Spleen (tissue), 7 donors: ENCODE data around the gene CHST15.
"Not testable (repeated sequence)": the region's sequence is repeated elsewhere in the genome, so short reads cannot be mapped to it uniquely, and the experiment has no call there.

Experiments
- POLR2A ChIP-seq, 3 donors: fragments of 450-650 bp; IDR thresholded peaks; one replicate each; pipeline ENCODE4 v1.5.1; 2017; ENCODE audit warnings: antibody characterized with exemption in 3 of 3, mild to moderate bottlenecking in 1 of 3
- TF ChIP-seq, protein P1 (sequence below), 11 experiments: fragments of 200-600 bp in 7 of 11; fragments of 450-650 bp in 4 of 11; sonication (generic) in 4 of 11; IDR thresholded peaks in 8 of 11; conservative IDR thresholded peaks in 3 of 11; 1 replicate in 7 of 11; 2 replicates in 4 of 11; pipeline versions ENCODE4 v1.4.0 to v1.8.0; 2016 to 2021; ENCODE audit warnings: antibody characterized with exemption in 11 of 11, inconsistent platforms in 4 of 11, mild to moderate bottlenecking in 1 of 11
- donor health status: DM: no; HTN: no; CAD: no; lungs with moderate emphysema.
- donor health status: DM: no; HTN: no; CAD: no.
- donor health status: DM: no; HTN: no; CAD: no.

DNA sequence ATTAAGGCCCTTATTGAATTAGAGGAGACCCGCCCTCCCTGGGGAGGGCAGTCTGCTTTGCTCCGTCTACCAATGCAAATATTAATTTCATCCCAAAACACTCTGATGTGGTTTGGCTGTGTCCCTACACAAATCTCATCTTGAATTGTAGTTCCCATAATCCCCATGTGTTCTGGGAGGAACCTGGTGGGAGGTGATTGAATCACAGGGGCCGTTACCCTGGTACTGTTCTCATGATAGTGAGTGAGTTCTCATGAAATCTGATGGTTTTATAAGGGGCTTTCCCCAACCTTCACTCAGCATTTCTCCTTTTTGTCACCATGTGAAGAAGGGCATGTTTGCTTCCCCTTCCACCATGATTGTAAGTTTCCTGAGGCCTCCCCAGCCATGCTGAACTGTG is 7.3 kb upstream of the CHST15 start:
- TF ChIP-seq, protein P1, sequence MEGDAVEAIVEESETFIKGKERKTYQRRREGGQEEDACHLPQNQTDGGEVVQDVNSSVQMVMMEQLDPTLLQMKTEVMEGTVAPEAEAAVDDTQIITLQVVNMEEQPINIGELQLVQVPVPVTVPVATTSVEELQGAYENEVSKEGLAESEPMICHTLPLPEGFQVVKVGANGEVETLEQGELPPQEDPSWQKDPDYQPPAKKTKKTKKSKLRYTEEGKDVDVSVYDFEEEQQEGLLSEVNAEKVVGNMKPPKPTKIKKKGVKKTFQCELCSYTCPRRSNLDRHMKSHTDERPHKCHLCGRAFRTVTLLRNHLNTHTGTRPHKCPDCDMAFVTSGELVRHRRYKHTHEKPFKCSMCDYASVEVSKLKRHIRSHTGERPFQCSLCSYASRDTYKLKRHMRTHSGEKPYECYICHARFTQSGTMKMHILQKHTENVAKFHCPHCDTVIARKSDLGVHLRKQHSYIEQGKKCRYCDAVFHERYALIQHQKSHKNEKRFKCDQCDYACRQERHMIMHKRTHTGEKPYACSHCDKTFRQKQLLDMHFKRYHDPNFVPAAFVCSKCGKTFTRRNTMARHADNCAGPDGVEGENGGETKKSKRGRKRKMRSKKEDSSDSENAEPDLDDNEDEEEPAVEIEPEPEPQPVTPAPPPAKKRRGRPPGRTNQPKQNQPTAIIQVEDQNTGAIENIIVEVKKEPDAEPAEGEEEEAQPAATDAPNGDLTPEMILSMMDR (IDR thresholded peaks at IDR 0.05 in 8 of 11, conservative IDR thresholded peaks at IDR 0.05 in 3 of 11): not testable (repeated sequence)
- not testable (repeated sequence) for TF ChIP-seq POLR2A (IDR thresholded peaks at IDR 0.05)
